Right lobe of liver (tissue), 6 donors: ENCODE data around the gene FADS1. TPM values are rescaled to one million over a fixed set of nuclear protein-coding genes. Genes with fewer than 3 reads are reported as not detected.
A peak's percentile ranks its signal among the peaks of the same experiment; 100 is the strongest.

Experiments used
- ATAC-seq, 4 donors: fragments of 200-7000 bp; cut with Tn5 transposase; one replicate each; pipeline ENCODE4 v1.9.1; 2020; ENCODE audit warnings: mild to moderate bottlenecking in 4 of 4, moderate library complexity in 4 of 4
- DNase-seq, 3 donors: peaks; one replicate each; pipeline ENCODE4 v3.0.0-alpha.2; 2020
- H3K27ac ChIP-seq, 3 donors: fragments of 200-600 bp; one replicate each; pipeline ENCODE4 v1.8.0; 2022
- H3K27me3 ChIP-seq, 2 donors: fragments of 200-600 bp; one replicate each; pipeline ENCODE4 v1.8.0; 2022
- H3K36me3 ChIP-seq, 4 donors: fragments of 200-600 bp; sonication (generic) in 1 of 4; one replicate each; pipeline versions ENCODE4 v1.5.1 to v1.8.0; 2017 to 2022; ENCODE audit warnings: control low read depth in 1 of 4
- H3K4me1 ChIP-seq, 4 donors: fragments of 200-600 bp; sonication (generic) in 1 of 4; one replicate each; pipeline versions ENCODE4 v1.5.1 to v1.8.0; 2017 to 2022; ENCODE audit warnings: control low read depth in 1 of 4
- H3K4me3 ChIP-seq, 3 donors: fragments of 200-600 bp; one replicate each; pipeline ENCODE4 v1.8.0; 2022
- H3K9me3 ChIP-seq, 4 donors: fragments of 200-600 bp; sonication (generic) in 1 of 4; one replicate each; pipeline versions ENCODE4 v1.5.1 to v1.8.0; 2017 to 2022; ENCODE audit warnings: control low read depth in 1 of 4
- POLR2A ChIP-seq: fragments of 450-650 bp; IDR thresholded peaks from one replicate; pipeline ENCODE4 v1.6.1; 2017; ENCODE audit warnings: antibody characterized with exemption, mild to moderate bottlenecking
- WGBS: methylation state at CpG from one replicate; pipeline ENCODE4 v1.1.6; 2018; ENCODE audit warnings: low coverage, low lambda C conversion rate; ENCODE audit not compliant: insufficient coverage; ENCODE audit errors: missing lambda C conversion rate; 5-methylcytosine and 5-hydroxymethylcytosine counted together
- intact Hi-C, 2 donors: fragments of 100-400 bp; cut with DNase I; formaldehyde crosslinking; loops; one replicate each; pipeline versions ENCODE4 v1.11.2 to v1.14.1; 2022
- total RNA-seq, 6 experiments: library from RNA; depleted of rRNA in 2 of 6; stranded (reverse); fragments of >200 nt in 2 of 6; fragmentation: NEBNext Ultra II Directional in 3 of 6; extraction: Animal tissue kit (Norgen Biotek cat#: 25700) in 3 of 6; gene quantifications; one replicate each; pipeline versions ENCODE4 v1.1.0 to v1.2.4, GENCODE V29; 2016 to 2023
- TF ChIP-seq, protein P1 (sequence below), 4 donors: fragments of 200-600 bp in 3 of 4; fragments of 450-650 bp in 1 of 4; IDR thresholded peaks; one replicate each; pipeline versions ENCODE4 v1.5.1 to v1.8.0; 2016 to 2022; ENCODE audit warnings: antibody characterized with exemption in 4 of 4, mild to moderate bottlenecking in 2 of 4
- donor health status: DM: no; HTN: yes; CAD: no.
- donor health status: DM: no; HTN: no; CAD: no.
- donor health status: DM: no; HTN: no; CAD: no.
- donor health status: DM: no; HTN: yes; CAD: no.
- donor health status: DM: no; HTN: yes; CAD: no.

FADS1 gene
- total RNA-seq, 6 experiments from 2014 or later = 18.3 to 87.6 (median 34.8) TPM

GRCh38 chr11:61810671-61811175 lies 6.1 kb downstream of the FADS1 start:
- Histone ChIP-seq H3K27me3 (no peaks in the 10 kb centered on the region), H3K36me3 (peaks cover 0 to 27% (median 10%) of the 10 kb centered on the region in 4 donors), H3K9me3 (no peaks in the 10 kb centered on the region), H3K27ac (no peak overlapping the region), H3K4me3 (no peak overlapping the region), H3K4me1 (no peaks in the 10 kb centered on the region)
- intact Hi-C loops = no loop called here
- no peak for TF ChIP-seq POLR2A
- TF ChIP-seq, protein P1, sequence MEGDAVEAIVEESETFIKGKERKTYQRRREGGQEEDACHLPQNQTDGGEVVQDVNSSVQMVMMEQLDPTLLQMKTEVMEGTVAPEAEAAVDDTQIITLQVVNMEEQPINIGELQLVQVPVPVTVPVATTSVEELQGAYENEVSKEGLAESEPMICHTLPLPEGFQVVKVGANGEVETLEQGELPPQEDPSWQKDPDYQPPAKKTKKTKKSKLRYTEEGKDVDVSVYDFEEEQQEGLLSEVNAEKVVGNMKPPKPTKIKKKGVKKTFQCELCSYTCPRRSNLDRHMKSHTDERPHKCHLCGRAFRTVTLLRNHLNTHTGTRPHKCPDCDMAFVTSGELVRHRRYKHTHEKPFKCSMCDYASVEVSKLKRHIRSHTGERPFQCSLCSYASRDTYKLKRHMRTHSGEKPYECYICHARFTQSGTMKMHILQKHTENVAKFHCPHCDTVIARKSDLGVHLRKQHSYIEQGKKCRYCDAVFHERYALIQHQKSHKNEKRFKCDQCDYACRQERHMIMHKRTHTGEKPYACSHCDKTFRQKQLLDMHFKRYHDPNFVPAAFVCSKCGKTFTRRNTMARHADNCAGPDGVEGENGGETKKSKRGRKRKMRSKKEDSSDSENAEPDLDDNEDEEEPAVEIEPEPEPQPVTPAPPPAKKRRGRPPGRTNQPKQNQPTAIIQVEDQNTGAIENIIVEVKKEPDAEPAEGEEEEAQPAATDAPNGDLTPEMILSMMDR (IDR thresholded peaks at IDR 0.05) = no peak
- DNase-seq = no peak
- ATAC-seq = no peak
- WGBS = 91% methylated on average over 3 of the region's 8 CpGs

GRCh38 chr11:61806785-61807184 lies 10.0 kb downstream of the FADS1 start:
- 78% methylated on average over 5 of the region's 5 CpGs for WGBS
- no peaks in the 10 kb centered on the region for H3K4me1 ChIP-seq
- H3K27ac ChIP-seq = no peak overlapping the region
- TF ChIP-seq, protein P1 (IDR thresholded peaks at IDR 0.05) = no peak
- TF ChIP-seq POLR2A = no peak
- DNase-seq (no peak), ATAC-seq (no peak)
- intact Hi-C loops = loop anchor here (10.0 kb wide), 2 partner anchors 78 to 88 kb away; partner anchors contain the start of gene FADS3 (in 1 of the 2)
- H3K9me3 ChIP-seq = no peaks in the 10 kb centered on the region
- no peak overlapping the region for H3K4me3 ChIP-seq
- no peaks in the 10 kb centered on the region for H3K27me3 ChIP-seq
- H3K36me3 ChIP-seq = peaks cover 0 to 31% (median 7%) of the 10 kb centered on the region in 4 donors

DNA sequence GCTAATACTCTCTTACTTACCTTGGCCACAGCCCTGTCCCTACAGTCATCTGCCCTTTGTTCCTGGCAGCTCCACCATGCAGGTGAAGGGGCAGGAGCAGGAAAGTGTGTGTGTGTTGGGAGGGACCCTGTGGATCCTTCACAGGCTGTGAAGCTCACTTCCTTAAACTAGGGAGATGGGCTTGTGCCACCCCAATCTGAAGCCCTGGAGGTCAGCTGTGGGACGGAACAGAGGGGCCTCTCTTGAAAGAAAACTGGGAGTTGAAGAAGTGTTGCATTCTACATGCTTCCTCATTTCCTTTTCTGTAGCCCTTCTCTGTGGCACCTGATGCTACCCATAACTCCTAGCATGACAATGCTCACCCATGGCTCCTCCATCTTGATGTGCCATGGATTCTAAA lies 11.7 kb downstream of the FADS1 start:
- no peak for ATAC-seq
- H3K27me3 ChIP-seq = no peaks in the 10 kb centered on the region
- H3K9me3 ChIP-seq = no peaks in the 10 kb centered on the region
- peaks cover 0 to 22% (median 3%) of the 10 kb centered on the region in 4 donors for H3K36me3 ChIP-seq
- DNase-seq = peak in 1 of 3 donors; percentile 14
- TF ChIP-seq, protein P1 (IDR thresholded peaks at IDR 0.05) = no peak
- TF ChIP-seq POLR2A = no peak
- H3K4me1 ChIP-seq = no peaks in the 10 kb centered on the region
- no peak overlapping the region for H3K4me3 ChIP-seq
- intact Hi-C loops = loop anchor here (10.0 kb wide), 2 partner anchors 80 to 90 kb away; partner anchors contain the start of gene FADS3 (in 1 of the 2)
- WGBS = 83% methylated on average over 1 of the region's 1 CpG
- H3K27ac ChIP-seq = no peak overlapping the region

GRCh38 chr11:61803889-61804647 lies 12.7 kb downstream of the FADS1 start:
- Histone ChIP-seq H3K4me3 (no peak overlapping the region), H3K27me3 (no peaks in the 10 kb centered on the region), H3K4me1 (no peaks in the 10 kb centered on the region), H3K36me3 (peaks cover 0 to 15% (median 3%) of the 10 kb centered on the region in 4 donors), H3K27ac (no peak overlapping the region), H3K9me3 (no peaks in the 10 kb centered on the region)
- ATAC-seq (no peak), DNase-seq (peak in 1 of 3 donors; percentile 1)
- intact Hi-C loops = loop anchor here (10.0 kb wide), 2 partner anchors 81 to 91 kb away; partner anchors contain the start of gene FADS3 (in 1 of the 2)
- 72% methylated on average over 3 of the region's 3 CpGs for WGBS
- TF ChIP-seq POLR2A = no peak
- TF ChIP-seq, protein P1 (IDR thresholded peaks at IDR 0.05) = no peak
